HEK293 (cell line): ENCODE measurements around the gene DIS3L2.

Experiments used
- CTCF ChIP-seq: fragments of 450-650 bp; formaldehyde crosslinking; IDR thresholded peaks from 2 replicates; pipeline ENCODE4 v1.5.1; 2016; ENCODE audit warnings: missing biosample characterization, missing genetic modification characterization
- HOXC10 ChIP-seq: sonication (generic); formaldehyde crosslinking; IDR thresholded peaks from 2 replicates; pipeline ENCODE4 v1.8.1; 2023; ENCODE audit warnings: mild to moderate bottlenecking, missing genetic modification reagents
- PRDM6 ChIP-seq: fragments of 450-650 bp; formaldehyde crosslinking; IDR thresholded peaks from 2 replicates; pipeline ENCODE4 v1.5.1; 2017; ENCODE audit warnings: missing biosample characterization, missing genetic modification characterization
- YY1 ChIP-seq: fragments of 450-650 bp; formaldehyde crosslinking; IDR thresholded peaks from 2 replicates; pipeline ENCODE4 v1.5.1; 2018; ENCODE audit warnings: missing biosample characterization, missing genetic modification characterization
- ZBTB8A ChIP-seq: fragments of 450-650 bp; formaldehyde crosslinking; IDR thresholded peaks from 2 replicates; pipeline ENCODE4 v1.5.1; 2016; ENCODE audit warnings: missing biosample characterization, missing genetic modification characterization
- ZNF239 ChIP-seq: fragments of 450-650 bp; formaldehyde crosslinking; IDR thresholded peaks from 2 replicates; pipeline ENCODE4 v1.5.1; 2016; ENCODE audit warnings: missing biosample characterization, missing genetic modification characterization
- ZNF707 ChIP-seq: fragments of 450-650 bp; formaldehyde crosslinking; IDR thresholded peaks from 2 replicates; pipeline ENCODE4 v1.5.1; 2016; ENCODE audit warnings: missing biosample characterization, missing genetic modification characterization
- ZNF76 ChIP-seq: fragments of 450-650 bp; formaldehyde crosslinking; IDR thresholded peaks from 2 replicates; pipeline ENCODE4; 2016; ENCODE audit warnings: low read depth, missing biosample characterization, missing genetic modification characterization, borderline replicate concordance
- ZNF830 ChIP-seq: fragments of 450-650 bp; IDR thresholded peaks from 2 replicates; pipeline ENCODE4 v1.5.0; 2018; ENCODE audit warnings: missing biosample characterization, missing genetic modification characterization, low read depth, mild to moderate bottlenecking, moderate library complexity
- ZSCAN5A ChIP-seq: fragments of 450-650 bp; formaldehyde crosslinking; IDR thresholded peaks from 2 replicates; pipeline ENCODE4 v1.5.1; 2016; ENCODE audit warnings: missing biosample characterization, missing genetic modification characterization

- TF ChIP-seq CTCF (tag by site-specific recombination) (no peak), ZNF707 (tag by site-specific recombination) (no peak), PRDM6 (no peak), ZNF76 (tag by site-specific recombination) (no peak), HOXC10 (CRISPR knock-in tag) (no peak), ZNF830 (tag by site-specific recombination) (no peak), ZNF239 (tag by site-specific recombination) (no peak), ZBTB8A (tag by site-specific recombination) (no peak), YY1 (no peak), ZSCAN5A (tag by site-specific recombination) (no peak)
These were observed 25.7 kb upstream of the DIS3L2 start for GRCh38 chr2:231935815-231936214.
